GM18507 (cell line): ENCODE data around the gene FOXN1.
"Not testable (repeated sequence)": the region's sequence is repeated elsewhere in the genome, so short reads cannot be mapped to it uniquely, and the experiment has no call there.

Experiments used
- DNase-seq: peaks from one replicate; pipeline ENCODE4 v3.0.0; 2011; ENCODE audit warnings: low read depth; ENCODE audit not compliant: insufficient read length; ENCODE audit errors: extremely low spot score
- FAIRE-seq: peaks from 2 replicates; lab custom pipeline; 2011; peaks lifted over from hg19 to GRCh38; lab: Jason Lieb, UNC

Gene FOXN1

GRCh38 chr17:28567604-28568003, 61.5 kb downstream of the FOXN1 start:
- DNase-seq: no peak
- peak; percentile 79 for FAIRE-seq

- FAIRE-seq (no peak), DNase-seq (no peak)
Measured at GRCh38 chr17:28569446-28569845, 63.3 kb downstream of the FOXN1 start.

- peak; percentile 60 for FAIRE-seq
- no peak for DNase-seq
Measured at GRCh38 chr17:28570716-28571360, 64.7 kb downstream of the FOXN1 start.

- DNase-seq (peak; percentile 92), FAIRE-seq (peak; percentile 94)
Measured at GRCh38 chr17:28571361-28572122, 65.4 kb downstream of the FOXN1 start, which contains the start of gene PIGS. Gene PIGS (minus strand): TSS chr17:28571524. CDS start chr17:28571496, 28 bp downstream.

- FAIRE-seq: no peak
- DNase-seq: no peak
Measured at GRCh38 chr17:28572259-28573039, 66.3 kb downstream of the FOXN1 start.

GRCh38 chr17:28573040-28573380, 66.9 kb downstream of the FOXN1 start:
- FAIRE-seq (no peak), DNase-seq (no peak)

- DNase-seq (no peak), FAIRE-seq (no peak)
Measured at GRCh38 chr17:28573521-28573920, 67.4 kb downstream of the FOXN1 start.

GRCh38 chr17:28573966-28574480, 67.9 kb downstream of the FOXN1 start:
- FAIRE-seq (no peak), DNase-seq (no peak)

GRCh38 chr17:28574526-28574925, 68.4 kb downstream of the FOXN1 start:
- no peak for FAIRE-seq
- no peak for DNase-seq

GRCh38 chr17:28575126-28575795, 69.1 kb downstream of the FOXN1 start:
- DNase-seq: no peak
- FAIRE-seq: no peak

GRCh38 chr17:28576016-28576415, 69.9 kb downstream of the FOXN1 start:
- not testable (repeated sequence) for DNase-seq
- FAIRE-seq: peak; percentile 18

GRCh38 chr17:28576758-28577465, 70.8 kb downstream of the FOXN1 start, which contains the start of gene ALDOC:
Gene ALDOC (minus strand): TSS chr17:28576895. CDS start chr17:28575532, 1,363 bp downstream.
- peak; percentile 98 for DNase-seq
- FAIRE-seq: peak; percentile 96

- FAIRE-seq (no peak), DNase-seq (no peak)
Measured at GRCh38 chr17:28577466-28577824, 71.3 kb downstream of the FOXN1 start.

GRCh38 chr17:28578246-28579195, 72.4 kb downstream of the FOXN1 start:
- DNase-seq: no peak
- FAIRE-seq: no peak

GRCh38 chr17:28579526-28579925, 73.4 kb downstream of the FOXN1 start:
- FAIRE-seq (no peak), DNase-seq (no peak)

GRCh38 chr17:28580959-28581358, 74.8 kb downstream of the FOXN1 start:
- FAIRE-seq (no peak), DNase-seq (no peak)

GRCh38 chr17:28582513-28582912, 76.4 kb downstream of the FOXN1 start:
- DNase-seq (no peak), FAIRE-seq (no peak)

GRCh38 chr17:28584434-28584833, 78.3 kb downstream of the FOXN1 start:
- no peak for FAIRE-seq
- DNase-seq: no peak
